GM19023 (cell line): Measurements from ENCODE around the gene EMC9.
A peak's percentile ranks its signal among the peaks of the same experiment; 100 is the strongest.
"Not testable (repeated sequence)": the region's sequence is repeated elsewhere in the genome, so short reads cannot be mapped to it uniquely, and the experiment has no call there.

ENCODE experiments used
- ATAC-seq: cut with Tn5 transposase; IDR thresholded peaks from one replicate; pipeline ENCODE4 v1.9.1; 2021; ENCODE audit warnings: mild to moderate bottlenecking, moderate library complexity; ENCODE audit not compliant: unreplicated experiment

The EMC9 gene

DNA sequence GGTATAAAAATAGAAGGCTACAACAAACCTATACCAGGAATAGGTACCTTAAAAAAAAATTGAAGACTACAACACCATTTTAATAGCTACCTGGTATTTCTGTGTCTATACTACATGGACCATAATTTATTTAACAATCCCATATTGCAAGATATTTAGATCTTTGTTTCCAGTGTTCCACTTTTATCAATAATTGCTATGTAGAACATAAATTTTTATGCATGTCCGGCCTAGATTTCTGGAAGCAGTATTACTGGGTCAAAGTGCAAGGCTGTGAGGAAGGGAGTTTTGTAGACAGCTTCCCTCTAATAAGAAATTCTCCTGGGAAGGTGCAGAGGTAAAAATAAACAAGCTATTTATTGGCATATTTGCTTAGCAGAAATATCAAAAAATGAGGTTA is 30.9 kb downstream of the EMC9 start:
- ATAC-seq, result no peak

GRCh38 chr14:24110060-24110459 is 31.3 kb downstream of the EMC9 start:
- ATAC-seq, result no peak

GRCh38 chr14:24108336-24108874 is 33.0 kb downstream of the EMC9 start:
- peak; percentile 9 for ATAC-seq

GRCh38 chr14:24106672-24107271 is 34.6 kb downstream of the EMC9 start:
- no peak for ATAC-seq

DNA sequence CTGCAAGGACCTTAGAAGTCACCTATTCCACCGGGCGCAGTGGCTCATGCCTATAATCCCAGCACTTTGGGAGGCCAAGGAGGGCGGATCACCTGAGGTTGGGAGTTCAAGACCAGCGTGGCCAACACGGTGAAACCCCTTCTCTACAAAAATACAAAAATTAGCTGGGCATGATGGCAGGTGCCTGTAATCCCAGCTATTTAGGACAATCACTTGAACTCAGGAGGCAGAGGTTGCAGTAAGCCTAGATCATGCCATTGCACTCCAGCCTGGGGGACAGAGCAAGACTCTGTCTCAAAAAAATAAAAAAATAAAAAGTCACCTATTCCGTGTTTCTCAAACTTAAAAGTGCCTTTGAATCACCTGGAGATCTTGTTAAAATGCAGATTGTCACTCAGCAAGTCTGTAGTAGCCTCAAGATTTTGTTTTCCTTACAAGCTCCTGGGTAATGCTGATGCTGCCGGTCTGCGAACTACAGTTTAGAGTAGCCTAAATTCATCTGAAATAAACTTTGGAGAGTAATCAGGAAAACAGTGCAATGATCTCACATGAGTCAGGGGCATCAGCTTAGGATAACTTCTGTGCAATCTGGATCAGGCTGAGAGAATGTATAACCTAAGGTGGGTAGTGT is 35.7 kb downstream of the EMC9 start:
- not testable (repeated sequence) for ATAC-seq

- no peak for ATAC-seq
Measured at GRCh38 chr14:24103451-24103850, 37.9 kb downstream of the EMC9 start.

DNA sequence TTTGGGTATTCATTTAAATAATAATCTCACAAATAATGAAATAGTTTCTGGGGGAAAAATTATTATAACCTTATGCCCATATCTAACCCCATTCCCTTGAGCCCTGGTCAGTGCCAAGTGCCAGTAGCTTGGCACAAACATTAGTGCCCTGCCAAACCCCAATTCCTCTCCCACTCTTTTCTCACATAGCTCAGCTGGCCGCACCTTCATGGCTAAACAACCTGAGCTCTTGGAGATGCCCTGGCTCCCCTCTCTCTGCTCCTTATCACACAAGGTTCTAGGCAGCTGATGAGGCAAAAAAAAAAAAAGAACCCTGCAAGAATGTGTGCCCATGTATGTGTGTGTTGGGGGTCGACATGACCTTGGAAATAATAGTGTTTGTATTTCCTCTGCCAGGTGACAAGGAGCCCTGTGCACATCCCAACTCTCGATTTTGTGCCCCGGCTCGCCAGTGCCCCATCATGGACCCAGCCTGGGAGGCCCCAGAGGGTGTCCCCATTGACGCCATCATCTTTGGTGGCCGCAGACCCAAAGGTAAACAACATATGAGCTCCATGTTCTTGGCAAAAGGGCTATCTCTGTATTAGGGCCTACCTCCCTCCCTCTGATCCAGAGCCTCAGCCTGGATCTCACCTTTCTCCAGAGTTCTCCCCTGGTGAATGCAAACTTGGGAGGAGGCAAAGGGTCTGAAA is 38.9 kb downstream of the EMC9 start:
- no peak for ATAC-seq

DNA sequence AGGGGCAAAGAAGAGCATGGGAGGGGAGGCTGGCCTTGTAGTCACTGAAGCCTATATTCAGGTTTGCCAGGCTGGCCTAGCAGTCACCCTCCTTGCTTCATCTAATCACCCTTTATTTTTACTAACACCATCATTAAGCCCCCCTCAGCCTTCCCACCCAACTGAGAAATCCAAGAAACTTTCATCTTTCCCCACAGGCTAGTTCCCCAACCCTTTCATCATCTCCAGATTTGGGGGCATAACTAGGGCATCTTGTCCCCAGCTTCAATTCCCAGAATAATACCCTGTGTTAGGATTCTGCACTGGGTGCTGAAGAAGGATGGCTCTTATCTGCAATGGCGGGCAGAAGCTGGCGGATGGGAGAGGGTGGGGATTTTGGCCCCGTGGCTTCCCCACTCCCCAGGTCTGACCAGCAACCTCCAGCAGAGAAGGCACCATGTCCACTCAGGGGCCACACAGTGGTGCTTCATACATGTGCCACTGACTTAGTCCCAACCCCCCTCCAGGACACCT is 40.4 kb downstream of the EMC9 start:
- no peak for ATAC-seq

- ATAC-seq, result no peak
Measured at GRCh38 chr14:24100197-24100981, 41.0 kb downstream of the EMC9 start.

- no peak for ATAC-seq
Measured at GRCh38 chr14:24098927-24099813, 42.2 kb downstream of the EMC9 start.

DNA sequence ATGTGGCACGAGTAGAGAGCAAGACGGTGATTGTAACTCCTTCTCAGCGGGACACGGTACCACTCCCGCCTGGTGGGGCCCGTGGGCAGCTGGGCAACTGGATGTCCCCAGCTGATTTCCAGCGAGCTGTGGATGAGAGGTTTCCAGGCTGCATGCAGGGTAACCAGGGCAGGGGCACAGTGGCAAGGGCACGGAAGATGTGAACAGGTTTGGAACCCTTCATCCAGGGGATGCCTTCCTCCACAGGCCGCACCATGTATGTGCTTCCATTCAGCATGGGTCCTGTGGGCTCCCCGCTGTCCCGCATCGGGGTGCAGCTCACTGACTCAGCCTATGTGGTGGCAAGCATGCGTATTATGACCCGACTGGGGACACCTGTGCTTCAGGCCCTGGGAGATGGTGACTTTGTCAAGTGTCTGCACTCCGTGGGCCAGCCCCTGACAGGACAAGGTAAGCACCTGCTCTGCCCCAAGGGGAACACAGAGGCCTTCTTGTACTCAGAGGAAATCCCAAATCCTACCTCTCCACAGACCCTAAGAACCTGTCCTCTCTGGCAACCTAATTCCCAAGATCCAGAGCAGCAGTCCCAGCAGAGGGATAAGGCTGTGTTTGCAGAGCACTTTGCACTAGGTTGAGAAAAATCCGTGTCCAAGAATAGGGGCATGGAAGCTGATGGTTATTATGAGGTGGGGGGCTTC is 43.0 kb downstream of the EMC9 start:
- ATAC-seq, result no peak

GRCh38 chr14:24096545-24097181 is 44.7 kb downstream of the EMC9 start:
- ATAC-seq, result no peak

DNA sequence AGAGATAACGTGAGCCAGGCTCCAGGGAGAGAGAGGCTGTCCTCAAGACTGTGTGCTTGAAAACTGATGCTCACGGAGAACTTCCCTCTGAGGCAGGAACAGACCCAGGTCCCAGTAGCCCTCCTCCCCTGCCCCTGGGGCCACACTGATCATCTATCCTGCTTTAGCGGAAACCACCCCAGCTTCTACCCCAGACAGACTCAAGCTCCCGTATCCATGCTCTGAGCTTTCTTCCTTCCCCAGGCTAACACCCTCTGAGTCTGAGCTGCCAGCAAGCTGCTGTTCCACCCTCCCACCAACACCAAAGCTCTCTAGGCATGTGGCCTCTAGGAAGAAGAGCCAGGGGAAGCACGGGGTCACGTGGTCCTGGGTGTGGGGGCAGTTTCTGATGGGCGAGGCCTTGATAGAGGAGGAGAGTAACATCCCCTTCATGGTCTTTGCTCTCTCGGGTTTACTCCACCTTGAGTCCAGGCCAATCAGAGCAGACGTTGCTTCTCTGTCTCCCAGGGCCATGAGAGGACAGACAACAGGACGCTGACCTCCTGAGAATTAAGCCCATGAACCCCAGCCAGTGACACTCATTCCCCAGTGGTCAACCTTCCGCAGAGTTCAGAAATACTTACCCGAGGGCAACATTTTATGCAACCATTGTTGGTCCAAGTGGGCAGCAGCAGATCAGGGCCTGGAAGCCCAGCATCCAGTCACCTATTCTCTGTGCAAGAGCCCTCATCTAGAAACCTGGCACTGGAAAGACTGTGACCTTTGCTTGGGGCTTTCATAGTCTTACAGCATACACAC is 45.9 kb downstream of the EMC9 start:
- peak; percentile 67 for ATAC-seq

DNA sequence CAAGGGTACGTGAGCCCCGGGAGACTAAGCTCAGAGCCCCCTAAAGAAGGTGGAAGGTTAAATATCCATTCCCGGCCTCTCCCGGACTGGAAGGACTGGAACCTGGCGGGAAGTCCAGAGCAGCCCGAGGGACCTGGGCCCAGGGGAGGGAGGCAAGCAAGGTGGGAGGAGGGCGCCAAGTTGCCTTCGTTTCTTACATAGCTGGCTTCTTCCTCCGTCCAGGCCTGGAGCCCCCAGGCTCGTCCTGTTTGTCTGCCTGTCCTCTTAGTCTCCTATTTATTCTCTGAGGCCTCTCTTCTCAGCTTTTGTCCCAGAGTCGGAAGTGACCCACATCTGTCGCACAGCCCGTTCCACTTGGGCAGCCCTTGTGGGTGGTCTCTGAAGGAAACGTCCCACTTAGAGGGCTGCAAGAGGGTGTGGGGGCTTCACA is 46.5 kb downstream of the EMC9 start:
- no peak for ATAC-seq

DNA sequence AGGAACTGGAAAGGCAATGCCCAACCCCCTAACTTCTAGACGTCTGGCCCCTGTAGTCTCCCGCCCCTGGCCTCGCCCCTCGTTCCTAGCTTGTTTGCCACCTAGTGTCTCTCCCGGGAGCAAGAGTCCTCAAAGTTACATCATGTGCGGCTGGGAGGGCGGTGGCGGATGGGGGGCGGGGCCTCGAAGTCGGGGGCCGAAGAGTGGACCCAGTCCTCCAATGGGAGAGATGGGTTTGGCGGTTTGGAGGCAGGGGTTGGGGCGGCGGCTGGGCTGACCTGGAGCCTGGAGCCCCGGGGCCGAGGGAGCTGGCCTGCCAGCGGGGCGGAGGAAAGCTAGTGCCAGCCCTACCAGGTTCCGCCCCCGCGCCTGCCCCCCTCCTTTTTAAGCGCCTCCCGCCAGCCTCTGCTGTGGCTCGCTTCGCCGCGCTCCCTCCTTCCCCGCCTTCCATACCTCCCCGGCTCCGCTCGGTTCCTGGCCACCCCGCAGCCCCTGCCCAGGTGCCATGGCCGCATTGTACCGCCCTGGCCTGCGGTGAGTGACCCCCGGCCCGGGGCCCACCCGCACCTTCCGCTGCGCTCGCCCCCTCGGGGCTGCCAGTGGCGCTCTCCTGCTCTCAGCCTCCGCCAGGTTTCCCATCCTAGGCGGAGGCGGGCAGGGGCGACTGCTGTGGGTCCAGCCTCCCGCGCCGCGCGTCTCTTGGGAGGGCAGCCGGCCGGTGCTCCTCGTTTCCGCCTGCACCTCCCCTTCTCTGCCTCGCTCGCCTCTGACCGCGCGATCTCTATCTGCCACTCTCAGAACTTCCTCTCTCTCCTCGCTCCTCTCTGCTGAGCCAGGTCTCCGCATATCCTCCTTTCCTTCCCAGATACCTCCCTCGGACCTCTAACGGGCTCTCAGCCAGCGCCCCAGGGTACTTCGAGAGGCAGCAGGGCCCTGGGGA is 47.2 kb downstream of the EMC9 start, which contains the start of gene PCK2:
Gene PCK2, plus strand, starts transcription at position 411 of the 940 bp plus-strand sequence. Its CDS starts 95 bp downstream, at position 506.
- ATAC-seq, result peak; percentile 51

DNA sequence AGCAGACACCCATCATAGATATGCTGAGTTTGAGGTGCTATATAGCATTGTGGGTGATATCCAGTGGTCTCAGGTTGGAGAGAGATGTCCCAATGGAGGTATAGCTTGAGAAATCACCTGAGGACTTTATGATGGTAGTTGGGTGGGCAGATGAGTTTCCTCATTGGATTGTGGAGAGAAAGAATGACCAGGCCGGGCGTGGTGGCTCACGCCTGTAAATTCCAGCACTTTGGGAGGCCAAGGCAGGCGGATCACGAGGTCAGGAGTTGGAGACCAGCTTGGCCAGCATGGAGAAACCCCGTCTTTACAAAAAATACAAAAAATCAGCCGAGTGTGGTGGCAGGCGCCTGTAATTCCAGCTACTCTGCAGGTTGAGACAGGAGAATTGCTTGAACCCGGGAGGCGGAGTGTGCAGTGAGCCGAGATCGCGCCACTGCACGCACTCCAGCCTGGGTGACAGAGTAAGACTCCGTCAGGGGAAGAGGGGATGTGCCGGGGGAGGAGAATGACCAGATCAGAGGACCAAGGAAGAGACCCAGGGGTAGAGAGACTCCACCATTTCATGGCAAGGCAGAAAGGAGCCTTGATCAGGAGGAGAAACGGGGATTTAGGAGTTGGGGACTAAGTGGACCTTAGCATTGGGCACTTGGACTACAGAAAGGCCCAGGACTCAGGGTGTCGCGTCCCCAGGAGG is 48.0 kb downstream of the EMC9 start:
- ATAC-seq, result no peak
